ENCODE results near the gene IFNA10. TPM values are rescaled to one million over a fixed set of nuclear protein-coding genes. Genes with fewer than 3 reads are reported as not detected.
"Not testable (repeated sequence)": the region's sequence is repeated elsewhere in the genome, so short reads cannot be mapped to it uniquely, and the experiment has no call there.

Gene IFNA10
- total RNA-seq, 2 donors from 2014 or later: not detected

DNA sequence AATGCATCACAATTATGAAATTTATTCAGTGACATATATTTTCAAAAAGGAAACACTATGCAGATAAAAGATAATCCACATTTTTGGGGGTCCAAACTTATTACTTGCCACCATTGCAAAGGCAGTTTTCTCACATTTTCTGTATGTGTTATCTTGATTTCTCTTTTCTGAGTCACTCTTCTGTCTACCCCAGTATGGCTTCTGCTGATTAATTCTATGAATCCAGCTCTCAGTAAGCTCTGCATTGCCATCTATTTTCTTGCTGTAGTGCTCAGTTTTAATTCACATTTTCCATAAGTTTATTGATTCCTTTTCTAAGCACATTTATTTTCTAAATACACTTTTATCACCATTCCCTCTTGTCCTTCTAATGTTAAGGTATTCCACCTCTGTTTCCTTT lies 1.7 kb downstream of the IFNA10 start:
- no peak for DNase-seq
- ATAC-seq: no peak
- intact Hi-C loops (cut with DNase I): no loop called here

DNA sequence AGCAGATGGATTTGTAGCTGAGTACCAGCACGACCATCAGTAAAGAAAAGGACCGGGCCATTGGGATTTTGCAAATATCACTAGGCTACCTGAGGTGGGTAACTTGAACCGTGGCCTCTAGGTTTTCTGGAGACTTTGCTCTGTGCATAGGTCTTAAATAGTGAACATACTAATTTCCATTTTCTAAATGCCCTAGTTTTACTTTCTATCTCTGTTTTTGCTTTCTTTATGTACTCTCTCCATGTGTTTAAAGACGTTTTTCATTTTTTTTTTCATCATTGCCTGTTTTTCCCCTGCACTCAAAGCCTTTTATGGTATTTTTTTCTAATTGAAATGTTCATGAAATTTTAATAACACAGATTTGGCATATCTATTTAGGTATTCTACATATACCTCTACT lies 4.8 kb downstream of the IFNA10 start, which contains the start of gene IFNA7:
IFNA7 (minus strand) TSS at position 101 of the 400 bp plus-strand sequence; CDS start at position 61, 40 bp downstream.
- ATAC-seq; intact Hi-C loops (cut with DNase I); DNase-seq: not testable (repeated sequence)

DNA sequence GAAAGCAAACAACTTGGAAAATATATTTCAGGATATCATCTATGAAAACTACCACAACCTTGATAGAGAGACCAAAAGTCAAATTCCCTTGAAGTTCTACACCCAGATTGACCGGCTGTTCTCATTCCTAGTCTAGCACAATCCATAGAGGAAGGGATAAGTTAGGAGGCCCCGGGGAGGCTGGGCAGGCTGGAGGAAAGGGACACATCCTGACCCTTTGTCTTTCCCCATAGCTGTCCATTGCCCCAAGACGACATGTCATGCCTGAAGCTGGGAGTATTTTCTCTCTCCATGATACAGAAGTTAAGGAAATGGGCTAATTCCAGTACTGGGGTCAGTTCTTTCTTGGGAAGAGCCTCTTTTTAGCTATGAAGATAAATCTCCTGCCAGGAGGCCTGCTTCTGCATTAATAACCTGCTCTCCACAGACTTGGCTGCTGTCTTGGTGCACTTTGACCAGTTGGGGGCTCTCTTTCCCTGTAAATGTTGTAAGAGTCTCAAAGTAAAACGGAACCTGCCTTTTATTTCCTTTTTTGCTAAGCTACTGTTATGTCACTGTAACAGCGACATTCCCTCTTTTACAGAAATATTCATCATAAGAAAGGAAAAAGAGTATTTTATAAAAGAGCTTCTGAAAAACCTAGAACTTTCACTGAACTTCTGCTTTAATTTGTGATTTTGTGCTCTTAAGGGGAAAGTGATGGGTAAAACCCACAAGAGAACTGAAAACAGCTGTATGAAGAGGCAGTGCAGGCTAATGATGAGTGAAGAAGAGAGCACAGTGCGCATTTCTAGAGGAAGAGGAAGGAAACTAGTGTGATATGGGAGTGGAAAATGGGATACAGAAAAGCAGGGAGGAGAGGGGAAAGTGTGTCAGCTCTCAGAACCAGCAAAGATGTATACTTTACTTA lies 11.8 kb downstream of the IFNA10 start:
- DNase-seq; intact Hi-C loops (cut with DNase I): not testable (repeated sequence)
- peak; percentile 44 to 75 for ATAC-seq

DNA sequence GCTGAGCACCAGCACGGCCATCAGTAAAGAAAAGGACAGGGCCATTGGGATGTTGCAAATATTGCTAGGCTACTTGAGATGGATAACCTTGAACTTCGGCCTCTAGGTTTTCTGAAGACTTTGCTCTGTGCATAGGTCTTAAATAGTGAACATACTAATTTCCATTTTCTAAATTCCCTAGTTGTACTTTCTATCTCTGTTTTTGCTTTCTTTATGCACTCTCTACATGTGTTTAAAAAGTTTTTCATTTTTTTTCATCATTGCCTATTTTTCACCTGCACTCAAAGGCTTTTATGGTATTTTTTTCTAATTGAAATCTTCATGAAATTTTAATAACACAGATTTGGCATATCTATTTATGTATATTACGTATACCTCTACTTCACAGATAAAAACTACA lies 19.5 kb downstream of the IFNA10 start, which contains the start of gene IFNA4:
IFNA4 (minus strand) TSS at position 101 of the 400 bp plus-strand sequence; CDS start at position 45, 56 bp downstream.
- ATAC-seq; intact Hi-C loops (cut with DNase I); DNase-seq: not testable (repeated sequence)

DNA sequence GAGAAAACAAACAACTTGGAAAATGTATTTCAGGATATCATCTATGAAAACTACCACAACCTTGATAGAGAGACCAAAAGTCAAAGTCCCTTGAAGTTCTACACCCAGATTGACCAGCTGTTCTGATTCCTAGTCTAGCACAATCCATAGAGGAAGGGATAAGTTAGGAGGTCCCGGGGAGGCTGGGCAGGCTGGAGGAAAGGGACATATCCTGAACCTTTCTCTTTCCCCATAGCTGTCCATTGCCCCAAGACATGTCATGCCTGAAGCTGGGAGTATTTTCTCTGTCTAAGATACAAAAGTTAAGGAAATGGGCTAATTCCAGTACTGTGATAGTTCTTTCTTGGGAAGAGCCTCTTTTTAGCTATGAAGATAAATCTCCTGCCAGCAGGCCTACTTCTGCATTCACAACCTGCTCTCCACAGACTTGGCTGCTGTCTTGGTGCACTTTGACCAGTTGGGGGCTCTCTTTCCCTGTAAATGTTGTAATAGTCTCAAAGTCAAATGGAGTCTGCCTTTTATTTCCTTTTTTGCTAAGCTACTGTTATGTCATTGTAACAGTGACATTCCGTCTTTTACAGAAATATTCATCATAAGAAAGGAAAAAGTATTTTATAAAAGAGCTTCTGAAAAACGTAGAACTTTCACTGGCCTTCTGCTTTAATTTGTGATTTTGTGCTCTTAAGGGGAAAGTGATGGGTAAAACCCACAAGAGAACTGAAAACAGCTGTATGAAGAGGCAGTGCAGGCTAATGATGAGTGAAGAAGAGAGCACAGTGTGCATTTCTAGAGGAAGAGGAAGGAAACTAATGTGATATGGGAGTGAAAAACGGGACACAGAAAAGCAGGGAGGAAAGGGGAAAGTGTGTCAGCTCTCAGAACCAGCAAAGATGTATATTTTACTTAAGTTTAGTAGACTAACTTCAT lies 23.9 kb downstream of the IFNA10 start:
- DNase-seq; intact Hi-C loops (cut with DNase I): not testable (repeated sequence)
- ATAC-seq: peak; percentile 44 to 77

DNA sequence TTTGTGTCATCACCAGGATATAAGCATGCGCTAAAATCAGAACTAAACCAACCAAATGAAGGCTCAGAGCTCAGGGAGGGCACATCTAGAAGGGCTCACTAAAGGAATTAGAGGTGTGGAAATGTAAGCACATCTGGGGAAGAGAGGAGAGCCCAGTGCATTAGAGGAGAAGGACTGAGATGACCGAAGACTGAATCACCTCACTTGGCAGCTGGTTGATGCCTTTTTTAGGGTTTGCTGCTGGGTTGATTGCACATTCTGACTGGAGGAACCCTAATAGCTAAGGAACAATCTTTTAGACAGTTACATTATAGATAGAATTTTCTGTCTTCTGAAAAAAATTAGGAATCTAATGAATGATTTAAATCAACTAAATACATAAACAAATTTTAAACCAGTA lies 32.3 kb downstream of the IFNA10 start:
- ATAC-seq (no peak), DNase-seq (no peak)
- intact Hi-C loops (cut with DNase I): no loop called here

DNA sequence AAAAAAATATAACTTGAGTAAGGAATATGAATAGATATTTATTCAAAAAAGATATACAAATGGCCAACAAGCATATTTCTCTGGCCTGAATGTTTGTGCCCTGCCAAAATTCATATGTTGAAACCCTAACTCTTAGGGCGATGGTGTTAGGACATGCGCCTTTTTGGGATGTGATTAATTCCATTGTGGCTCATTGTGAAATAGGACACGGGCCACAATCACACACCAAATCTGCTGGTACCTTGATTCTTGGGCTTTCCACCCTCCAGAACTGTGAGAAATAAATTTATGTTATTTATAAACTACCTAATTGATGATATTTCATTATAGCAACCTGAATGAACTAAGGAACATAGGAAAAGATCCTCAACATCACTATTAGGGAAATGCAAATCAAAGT lies 34.8 kb downstream of the IFNA10 start:
- intact Hi-C loops (cut with DNase I): no loop called here
- DNase-seq: no peak
- ATAC-seq: no peak

DNA sequence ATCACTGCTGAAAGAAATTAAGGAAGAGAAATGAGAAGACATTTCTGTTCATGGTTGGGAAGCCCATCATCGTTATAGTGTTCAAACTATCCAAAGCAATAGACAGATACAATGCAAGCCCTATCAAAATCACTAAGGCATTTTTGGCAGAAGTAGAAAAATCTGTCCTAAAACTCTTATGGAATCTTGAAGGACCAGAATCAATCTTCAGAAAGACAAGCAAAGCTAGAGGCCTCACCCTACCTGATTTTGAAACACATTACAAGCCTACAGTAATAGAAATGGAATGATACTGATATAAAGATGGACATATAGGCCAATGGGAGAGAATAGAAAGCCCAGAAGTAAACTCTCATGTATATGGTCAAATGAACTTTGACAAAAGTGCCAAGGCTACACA lies 35.6 kb downstream of the IFNA10 start:
- no peak for ATAC-seq
- intact Hi-C loops (cut with DNase I): no loop called here

DNA sequence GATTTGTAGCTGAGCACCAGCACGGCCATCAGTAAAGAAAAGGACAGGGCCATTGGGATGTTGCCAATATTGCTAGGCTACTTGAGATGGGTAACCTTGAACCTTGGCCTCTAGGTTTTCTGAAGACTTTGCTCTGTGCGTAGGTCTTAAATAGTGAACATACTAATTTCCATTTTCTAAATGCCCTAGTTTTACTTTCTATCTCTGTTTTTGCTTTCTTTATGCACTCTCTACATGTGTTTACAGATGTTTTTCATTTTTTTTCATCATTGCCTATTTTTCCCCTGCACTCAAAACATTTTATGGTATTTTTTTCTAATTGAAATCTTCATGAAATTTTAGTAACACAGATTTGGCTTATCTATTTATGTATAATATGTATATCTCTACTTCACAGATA lies 40.4 kb downstream of the IFNA10 start, which contains the start of gene IFNA21:
IFNA21 (minus strand) TSS at position 101 of the 400 bp plus-strand sequence; CDS start at position 53, 48 bp downstream.
- DNase-seq; ATAC-seq; intact Hi-C loops (cut with DNase I): not testable (repeated sequence)

More for the DNA sequence above, 35.6 kb downstream of the IFNA10 start:
- no peak for DNase-seq

DNA sequence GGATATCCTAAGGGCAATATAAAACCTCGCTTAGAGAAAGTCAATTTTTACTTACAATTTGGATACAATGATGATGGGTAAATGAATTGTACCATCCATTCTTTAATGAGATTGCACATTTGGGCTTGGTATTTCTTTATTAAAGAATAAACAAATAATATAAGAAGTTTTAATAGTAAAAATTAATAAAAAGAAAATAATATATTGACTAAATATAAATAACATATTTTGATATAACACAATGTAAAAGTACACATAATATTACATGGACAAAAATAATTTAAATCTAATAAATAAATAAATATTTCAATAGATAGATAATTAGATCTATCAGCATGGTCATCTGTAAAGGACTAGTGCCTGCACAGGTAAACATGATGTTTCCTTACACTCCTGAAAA lies 41.4 kb downstream of the IFNA10 start:
- no peak for ATAC-seq

DNA sequence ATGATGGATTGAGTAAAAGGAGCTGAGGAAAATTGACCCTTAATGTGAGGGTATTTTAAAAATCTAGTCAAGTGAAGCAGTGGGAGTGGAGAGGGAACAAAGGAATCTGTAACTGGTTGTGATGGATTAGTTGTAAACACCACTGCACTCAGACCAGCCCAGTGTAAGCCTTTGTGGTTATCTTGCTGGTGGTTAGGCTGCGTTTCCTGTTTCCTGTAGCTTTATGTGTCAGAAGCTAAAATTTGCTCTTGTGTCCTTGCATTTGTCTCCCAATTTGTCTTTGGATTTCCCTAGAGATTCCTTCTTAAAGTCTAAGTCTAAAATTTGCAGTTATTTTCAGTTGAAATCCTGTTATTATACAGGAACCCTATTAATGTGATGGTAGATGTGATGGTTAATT lies 46.8 kb downstream of the IFNA10 start:
- intact Hi-C loops (cut with DNase I): no loop called here
- no peak for DNase-seq
- no peak for ATAC-seq

More for the DNA sequence above, 41.4 kb downstream of the IFNA10 start:
- intact Hi-C loops (cut with DNase I): no loop called here
- no peak for DNase-seq

Other genes with a start within 250 kb of the IFNA10 start
- gene HACD4, start 175.5 kb downstream of the IFNA10 start, total RNA-seq: 1 to 10 TPM; 1.0 to 2.1 TPM
- not detected for gene IFNB1, start 129.2 kb downstream of the IFNA10 start, total RNA-seq
- gene IFNW1, start 65.3 kb downstream of the IFNA10 start, total RNA-seq: not detected
- gene IFNA21, start 40.5 kb downstream of the IFNA10 start, total RNA-seq: not detected
- gene IFNA4, start 19.6 kb downstream of the IFNA10 start, total RNA-seq: not detected
- gene IFNA7, start 4.9 kb downstream of the IFNA10 start, total RNA-seq: not detected
- not detected for gene IFNA16, start 10.2 kb upstream of the IFNA10 start, total RNA-seq
- gene IFNA17, start 21.1 kb upstream of the IFNA10 start, total RNA-seq: not detected
- gene IFNA14, start 32.9 kb upstream of the IFNA10 start, total RNA-seq: not detected
- not detected for gene IFNA5, start 98.2 kb upstream of the IFNA10 start, total RNA-seq
- 10 to 100 TPM; 13.0 to 14.1 TPM for gene KLHL9, start 128.3 kb upstream of the IFNA10 start, total RNA-seq
- not detected for gene IFNA6, start 143.7 kb upstream of the IFNA10 start, total RNA-seq
- gene IFNA13, start 160.9 kb upstream of the IFNA10 start, total RNA-seq: not detected
- gene IFNA2, start 178.3 kb upstream of the IFNA10 start, total RNA-seq: not detected
- not detected for gene IFNA8, start 202.0 kb upstream of the IFNA10 start, total RNA-seq
- not detected for gene IFNA1, start 233.3 kb upstream of the IFNA10 start, total RNA-seq